ENCODE measurements around the gene STAP2.

DNA sequence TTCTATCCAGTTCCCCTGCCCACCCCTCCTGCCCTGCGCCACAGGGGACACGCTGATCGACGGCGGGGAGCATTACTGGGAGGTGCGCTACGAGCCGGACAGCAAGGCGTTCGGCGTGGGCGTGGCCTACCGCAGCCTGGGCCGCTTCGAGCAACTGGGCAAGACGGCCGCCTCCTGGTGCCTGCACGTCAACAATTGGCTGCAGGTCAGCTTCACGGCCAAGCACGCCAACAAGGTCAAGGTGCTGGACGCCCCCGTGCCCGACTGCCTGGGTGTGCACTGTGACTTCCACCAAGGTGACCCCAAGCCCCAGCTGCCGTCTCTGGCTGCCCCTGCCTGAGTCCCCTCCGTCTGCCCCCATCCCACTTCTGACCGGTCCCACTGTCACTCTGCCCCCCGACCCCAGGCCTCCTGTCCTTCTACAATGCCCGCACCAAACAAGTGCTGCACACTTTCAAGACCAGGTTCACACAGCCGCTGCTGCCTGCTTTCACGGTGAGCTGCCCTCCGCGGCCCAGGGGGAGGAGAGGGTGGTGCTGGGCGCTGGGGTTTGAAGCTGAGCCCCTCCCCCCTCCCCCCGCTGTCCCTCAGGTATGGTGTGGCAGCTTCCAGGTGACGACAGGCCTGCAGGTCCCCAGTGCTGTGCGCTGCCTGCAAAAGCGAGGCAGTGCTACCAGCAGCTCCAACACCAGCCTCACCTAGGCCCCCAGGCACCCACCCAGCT is 15.5 kb downstream of the STAP2 start:
- TF ChIP-seq CTCF (IDR thresholded peaks at IDR 0.05 in 2 of 3, conservative IDR thresholded peaks at IDR 0.05 in 1 of 3; ENCODE audit: control insufficient read depth in 2 of 3, extremely low read depth in 1 of 3, insufficient read depth in 1 of 3, low read depth in 3 of 3, low read length in 3 of 3): no peak
- no peak for TF ChIP-seq NRF1 (conservative IDR thresholded peaks at IDR 0.05; ENCODE audit: low read depth, low read length)
- TF ChIP-seq, protein P1, sequence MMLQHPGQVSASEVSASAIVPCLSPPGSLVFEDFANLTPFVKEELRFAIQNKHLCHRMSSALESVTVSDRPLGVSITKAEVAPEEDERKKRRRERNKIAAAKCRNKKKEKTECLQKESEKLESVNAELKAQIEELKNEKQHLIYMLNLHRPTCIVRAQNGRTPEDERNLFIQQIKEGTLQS (IDR thresholded peaks at IDR 0.05; ENCODE audit: borderline replicate concordance, extremely low read depth, low read depth, low read length): no peak

All from GM12878 (cell line).